Spinal cord (tissue), 10 donors: ENCODE results near the gene PCDH9. TPM values are rescaled to one million over a fixed set of nuclear protein-coding genes. Genes with fewer than 3 reads are reported as not detected.
A peak's percentile ranks its signal among the peaks of the same experiment; 100 is the strongest.

ENCODE experiments used
- DNase-seq, 6 donors: peaks; one replicate each; pipeline versions ENCODE4 v3.0.0 to v3.0.0-alpha.2; 2013 to 2015; ENCODE audit warnings: low spot score in 6 of 6, low read depth in 4 of 6
- H3K27ac ChIP-seq: one replicate; pipeline ENCODE4 v1.5.1; 2013; ENCODE audit warnings: low read depth, low read length, control low read depth
- H3K27me3 ChIP-seq: one replicate; pipeline ENCODE4 v1.6.1; 2013; ENCODE audit warnings: low read length; ENCODE audit not compliant: control insufficient read depth, insufficient read depth
- H3K36me3 ChIP-seq: one replicate; pipeline ENCODE4 v1.6.1; 2013; ENCODE audit warnings: low read length; ENCODE audit not compliant: control insufficient read depth, insufficient read depth
- H3K4me1 ChIP-seq: one replicate; pipeline ENCODE4 v1.6.1; 2013; ENCODE audit warnings: low read length; ENCODE audit not compliant: control insufficient read depth, insufficient read depth
- H3K4me3 ChIP-seq: one replicate; pipeline ENCODE4 v1.5.1; 2013; ENCODE audit warnings: low read depth, low read length, control low read depth
- H3K9me3 ChIP-seq: one replicate; pipeline ENCODE4 v1.6.1; 2013; ENCODE audit warnings: low read length; ENCODE audit not compliant: control insufficient read depth, insufficient read depth
- WGBS: methylation state at CpG from one replicate; pipeline ENCODE4 v1.1.5; 2013; ENCODE audit warnings: missing lambda C conversion rate; ENCODE audit not compliant: insufficient coverage; 5-methylcytosine and 5-hydroxymethylcytosine counted together
- polyA plus RNA-seq, 2 donors: library from polyadenylated mRNA; unstranded; fragments of 120-200 nt; gene quantifications; one replicate each; pipeline ENCODE4 v1.2.1, GENCODE V29; 2013; ENCODE audit not compliant: insufficient read length in 2 of 2
- total RNA-seq, 2 donors: library from RNA; depleted of rRNA in 1 of 2; stranded (reverse); fragments of 120-200 nt in 1 of 2; fragments of >200 nt in 1 of 2; gene quantifications; one replicate each; pipeline versions ENCODE4 v1.2.3 to v1.2.4, GENCODE V29; 2013 to 2014
- donor health status: healthy.

PCDH9 gene
- total and polyA plus RNA-seq, 4 donors = 37.6 to 180 (median 60.7) TPM

DNA sequence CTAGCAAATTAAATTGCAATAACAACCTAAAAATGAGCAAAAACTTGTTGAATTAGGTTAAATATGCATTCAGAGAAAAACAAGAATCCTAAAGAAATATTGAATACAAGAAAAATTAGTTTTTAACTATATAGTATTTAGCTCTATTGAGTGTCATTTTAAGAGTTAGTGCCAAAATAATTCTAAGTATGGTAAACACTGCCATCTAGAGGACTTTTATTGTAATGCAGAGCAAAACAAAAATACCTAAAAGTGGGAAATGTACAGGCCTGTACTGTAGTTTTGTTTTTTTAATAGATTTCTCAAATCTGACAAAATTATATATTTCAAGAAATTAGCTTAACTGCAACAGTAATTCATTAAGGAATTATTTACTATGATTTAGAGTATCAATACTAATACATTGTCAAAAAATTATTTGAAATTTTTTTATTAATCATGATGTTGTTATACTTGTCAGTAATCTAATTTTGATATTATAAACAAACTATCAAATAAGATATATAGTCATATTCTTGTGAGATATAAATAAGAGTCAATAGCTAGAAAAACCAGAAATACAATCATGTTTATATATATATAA lies 8.2 kb upstream of the PCDH9 start:
- Histone ChIP-seq H3K9me3 (no peaks in the 10 kb centered on the region), H3K36me3 (no peaks in the 10 kb centered on the region), H3K4me1 (no peaks in the 10 kb centered on the region), H3K4me3 (no peak overlapping the region), H3K27me3 (no peaks in the 10 kb centered on the region), H3K27ac (no peak overlapping the region)
- peak in 2 of 6 donors; percentile 76 to 89 for DNase-seq

DNA sequence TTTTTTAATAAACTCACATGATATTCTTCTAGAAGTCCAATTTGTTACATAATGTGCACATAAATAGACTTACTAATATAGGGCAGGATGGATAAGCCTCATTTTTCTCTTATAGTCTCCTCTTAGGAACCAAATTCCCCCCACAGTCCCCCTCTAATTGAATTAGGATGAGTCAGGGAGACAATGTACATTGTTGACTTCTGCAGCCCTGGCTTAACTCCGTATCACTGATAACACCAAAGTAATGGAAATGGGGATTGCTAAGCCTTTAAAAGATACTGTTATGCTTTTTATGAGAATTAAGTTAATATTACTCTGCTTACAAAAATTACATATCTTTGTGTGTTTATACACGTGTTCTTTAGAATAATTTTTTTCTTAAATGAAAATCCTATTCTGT lies 5.1 kb upstream of the PCDH9 start:
- no peak for DNase-seq
- Histone ChIP-seq H3K4me3 (no peak overlapping the region), H3K27ac (no peak overlapping the region), H3K27me3 (no peaks in the 10 kb centered on the region), H3K9me3 (no peaks in the 10 kb centered on the region), H3K36me3 (no peaks in the 10 kb centered on the region), H3K4me1 (no peaks in the 10 kb centered on the region)
- no CpG with 5 or more reads among the region's 2 CpGs for WGBS

DNA sequence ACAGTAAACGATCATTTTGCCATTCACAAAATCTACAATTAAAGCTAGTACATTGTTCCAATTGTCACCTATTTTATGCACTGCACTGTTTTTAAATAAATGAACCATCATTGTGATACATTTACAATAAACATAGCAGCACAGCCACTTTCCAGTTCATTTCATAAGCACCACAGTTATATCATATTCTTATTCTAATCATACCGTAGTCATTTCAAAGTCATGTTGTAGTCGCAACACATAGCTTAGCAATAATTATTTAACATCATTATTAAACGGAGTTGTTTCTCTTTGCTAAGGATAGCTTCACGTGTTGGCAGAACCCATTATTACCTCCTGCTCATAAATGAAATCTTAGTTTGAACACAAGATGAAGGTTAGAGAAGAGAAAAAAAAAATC lies 2.2 kb upstream of the PCDH9 start:
- no peak for DNase-seq
- no peaks in the 10 kb centered on the region for H3K4me1 ChIP-seq
- no peak overlapping the region for H3K4me3 ChIP-seq
- 40% methylated on average over 1 of the region's 5 CpGs for WGBS
- peak overlapping the region; percentile 99 for H3K27ac ChIP-seq
- H3K9me3 ChIP-seq = no peaks in the 10 kb centered on the region
- no peaks in the 10 kb centered on the region for H3K27me3 ChIP-seq
- no peaks in the 10 kb centered on the region for H3K36me3 ChIP-seq

DNA sequence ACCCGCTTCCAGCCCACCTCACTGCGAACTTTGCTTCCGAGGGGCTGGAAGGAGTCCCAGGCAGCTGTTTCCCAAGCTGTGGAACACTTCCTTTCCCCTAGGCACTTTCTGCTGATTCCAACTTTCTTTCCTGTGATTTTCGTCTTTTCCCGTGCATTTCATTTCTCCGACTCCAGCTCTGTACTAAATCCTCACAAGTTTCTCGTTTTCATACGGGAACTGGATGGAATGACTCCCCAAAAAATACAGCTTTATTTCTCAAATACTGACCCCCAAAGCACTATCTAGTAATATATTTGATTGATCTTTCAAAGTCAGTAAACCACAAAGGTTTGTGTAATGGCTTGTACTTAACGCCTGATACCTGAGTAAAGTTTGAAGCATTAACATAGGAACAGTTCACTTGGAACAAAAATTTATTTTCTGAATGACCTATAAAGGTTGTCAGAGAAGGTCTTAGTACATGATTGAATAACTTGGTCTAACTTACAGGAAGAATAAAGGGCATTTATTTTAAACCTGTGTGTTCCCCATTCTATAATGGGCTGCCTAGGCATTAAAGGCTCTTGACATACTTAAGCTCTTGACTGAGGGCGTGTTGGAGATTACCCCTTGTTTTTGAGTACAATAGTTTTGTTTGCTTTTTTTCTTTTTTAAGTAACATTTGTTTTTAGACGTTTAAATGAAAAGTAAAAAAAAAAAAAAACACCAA lies 1.3 kb upstream of the PCDH9 start:
- Histone ChIP-seq H3K27ac (peak overlapping the region; percentile 99), H3K4me1 (no peaks in the 10 kb centered on the region), H3K9me3 (no peaks in the 10 kb centered on the region), H3K36me3 (no peaks in the 10 kb centered on the region), H3K4me3 (peak overlapping the region; percentile 98), H3K27me3 (no peaks in the 10 kb centered on the region)
- 0% methylated on average over 6 of the region's 11 CpGs for WGBS
- peak in 2 of 6 donors; percentile 52 for DNase-seq

DNA sequence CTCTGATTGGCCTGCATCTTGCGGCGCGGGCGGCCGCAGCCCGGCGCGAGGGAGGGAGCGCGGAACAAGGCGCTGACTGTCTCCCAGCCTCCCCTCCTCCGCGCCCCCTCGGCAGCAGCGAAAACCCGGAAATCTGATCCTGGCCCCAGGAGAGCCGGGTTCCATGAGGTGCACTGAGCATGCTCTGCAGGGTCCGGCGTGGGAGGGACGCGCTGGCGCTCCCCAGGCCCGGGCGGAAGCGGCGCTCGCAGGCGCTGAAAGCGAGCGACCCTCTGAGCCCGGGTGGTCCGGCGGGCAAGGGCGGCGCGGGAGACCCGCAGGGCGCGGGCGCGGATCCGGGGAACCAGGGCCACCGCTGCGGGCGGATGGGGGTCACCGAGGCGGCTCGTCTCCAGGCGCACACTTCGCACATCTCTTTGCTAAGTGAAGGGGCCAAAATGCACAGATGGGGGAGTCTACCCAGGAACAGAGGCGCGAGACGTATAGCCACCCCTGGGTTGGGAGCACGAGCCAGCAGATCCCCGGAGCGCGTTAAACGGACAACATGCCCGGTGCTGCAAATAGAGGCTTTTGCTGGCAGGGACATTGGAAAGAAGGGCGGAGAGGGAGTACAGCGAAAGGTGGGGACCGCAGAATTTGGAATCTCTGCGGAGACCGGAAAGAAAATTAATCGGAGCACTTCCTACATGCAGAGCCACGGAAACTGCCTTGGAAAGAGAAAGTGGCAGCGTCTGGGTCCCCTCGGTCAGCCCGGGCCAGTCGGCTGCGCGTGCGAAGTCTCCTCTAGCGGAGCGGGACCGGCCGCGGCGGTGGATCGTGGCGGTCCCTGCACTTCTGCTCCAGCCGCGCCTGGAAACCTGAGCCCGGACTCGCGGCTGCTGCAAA lies 510 bp upstream of the PCDH9 start:
- peak; percentile 93 to 99 (median 98) for DNase-seq
- no peaks in the 10 kb centered on the region for H3K27me3 ChIP-seq
- under 1% methylated on average over 86 of the region's 86 CpGs for WGBS
- H3K9me3 ChIP-seq = no peaks in the 10 kb centered on the region
- peak overlapping the region; percentile 99 for H3K27ac ChIP-seq
- no peaks in the 10 kb centered on the region for H3K36me3 ChIP-seq
- peaks cover 2% of the 10 kb centered on the region for H3K4me1 ChIP-seq
- peak overlapping the region; percentile 98 for H3K4me3 ChIP-seq

DNA sequence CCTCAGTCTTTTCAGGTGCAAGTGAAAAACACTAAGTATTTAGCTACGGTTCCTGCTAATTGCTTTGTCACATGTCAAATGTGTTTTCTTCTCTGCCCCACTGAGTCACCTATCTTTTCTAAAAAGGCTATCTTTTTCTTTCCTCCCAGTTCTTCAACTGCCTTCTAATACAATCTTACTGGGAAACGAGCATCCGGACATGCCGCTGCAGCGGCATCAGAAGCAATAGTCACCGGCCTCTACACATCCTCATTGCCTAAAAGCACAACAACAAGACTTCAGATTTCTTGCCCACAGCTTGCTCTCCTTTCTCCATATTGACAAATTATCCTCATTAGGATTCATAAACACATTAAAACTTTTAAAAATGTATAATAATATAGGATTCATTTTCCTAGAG lies 1.2 kb downstream of the PCDH9 start:
- peak in 2 of 6 donors; percentile 55 to 81 for DNase-seq
- Histone ChIP-seq H3K4me3 (peak overlapping the region; percentile 98), H3K27ac (peak overlapping the region; percentile 90), H3K4me1 (peaks cover 5% of the 10 kb centered on the region), H3K27me3 (no peaks in the 10 kb centered on the region), H3K36me3 (no peaks in the 10 kb centered on the region), H3K9me3 (no peaks in the 10 kb centered on the region)
- 0% methylated on average over 6 of the region's 6 CpGs for WGBS

DNA sequence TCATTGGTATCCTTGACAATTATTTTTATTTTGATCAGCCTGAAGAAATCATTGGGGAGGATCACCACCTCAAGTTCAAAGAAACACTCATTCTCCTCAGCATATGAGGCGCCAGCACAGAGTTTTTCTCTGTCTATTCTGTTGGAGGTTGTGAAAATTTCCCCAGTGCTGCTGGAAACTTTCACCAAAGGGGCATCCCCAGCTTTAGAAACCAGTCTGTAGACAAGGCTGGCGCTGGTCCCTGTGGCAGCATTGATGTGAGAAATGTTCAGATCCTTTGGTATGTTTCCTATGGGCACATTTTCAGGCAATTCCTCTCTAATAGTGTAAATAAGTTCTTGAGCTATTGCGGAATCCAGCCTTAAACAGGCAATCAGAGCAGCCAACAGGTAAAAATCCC lies 2.1 kb downstream of the PCDH9 start:
- H3K27ac ChIP-seq = peak overlapping the region; percentile 8
- peaks cover 5% of the 10 kb centered on the region for H3K4me1 ChIP-seq
- H3K27me3 ChIP-seq = no peaks in the 10 kb centered on the region
- WGBS = 20% methylated on average over 1 of the region's 3 CpGs
- H3K36me3 ChIP-seq = no peaks in the 10 kb centered on the region
- no peaks in the 10 kb centered on the region for H3K9me3 ChIP-seq
- peak overlapping the region; percentile 98 for H3K4me3 ChIP-seq
- peak in 1 of 6 donors; percentile 59 for DNase-seq

DNA sequence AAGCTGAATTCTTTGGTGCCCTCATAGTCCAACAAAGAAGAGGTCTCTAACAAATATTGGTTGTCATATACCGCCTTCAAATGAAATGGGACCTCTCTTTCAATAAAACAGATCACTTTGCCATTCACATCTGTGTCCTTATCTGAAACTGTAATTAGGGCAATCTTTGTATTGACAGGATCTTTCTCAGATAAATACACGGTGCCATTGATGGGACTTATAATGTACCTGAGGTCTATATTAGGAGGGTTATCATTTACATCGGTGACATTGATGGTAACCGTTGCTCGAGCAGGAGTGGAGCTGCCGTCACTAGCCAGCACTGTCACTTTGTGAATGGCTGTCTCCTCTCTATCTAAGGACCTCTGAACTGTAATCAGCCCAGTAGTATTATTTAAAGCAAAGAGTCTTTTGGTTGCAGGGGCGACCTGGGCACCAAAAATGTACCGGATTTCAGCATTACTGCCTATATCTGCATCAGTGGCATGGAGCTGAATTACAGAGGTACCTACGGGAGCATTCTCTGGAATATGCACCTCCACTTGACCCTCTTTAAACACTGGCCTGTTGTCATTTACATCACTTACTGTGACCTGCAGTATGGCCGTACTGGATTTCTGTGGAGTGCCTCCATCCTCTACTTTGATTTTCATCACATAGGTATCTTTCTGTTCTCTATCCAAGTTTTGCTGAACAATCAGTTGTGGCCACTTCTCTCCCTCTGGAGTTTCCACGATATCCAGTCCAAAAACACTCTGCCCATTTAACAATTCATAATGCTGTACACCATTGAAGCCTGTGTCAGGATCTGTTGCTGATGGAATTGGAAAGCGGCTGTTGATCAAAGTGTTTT lies 2.8 kb downstream of the PCDH9 start:
- Histone ChIP-seq H3K36me3 (no peaks in the 10 kb centered on the region), H3K27ac (peak overlapping the region; percentile 8), H3K4me1 (peaks cover 5% of the 10 kb centered on the region), H3K27me3 (no peaks in the 10 kb centered on the region), H3K9me3 (no peaks in the 10 kb centered on the region), H3K4me3 (peak overlapping the region; percentile 98)
- peak in 1 of 6 donors; percentile 39 for DNase-seq
- WGBS = 45% methylated on average over 5 of the region's 12 CpGs

DNA sequence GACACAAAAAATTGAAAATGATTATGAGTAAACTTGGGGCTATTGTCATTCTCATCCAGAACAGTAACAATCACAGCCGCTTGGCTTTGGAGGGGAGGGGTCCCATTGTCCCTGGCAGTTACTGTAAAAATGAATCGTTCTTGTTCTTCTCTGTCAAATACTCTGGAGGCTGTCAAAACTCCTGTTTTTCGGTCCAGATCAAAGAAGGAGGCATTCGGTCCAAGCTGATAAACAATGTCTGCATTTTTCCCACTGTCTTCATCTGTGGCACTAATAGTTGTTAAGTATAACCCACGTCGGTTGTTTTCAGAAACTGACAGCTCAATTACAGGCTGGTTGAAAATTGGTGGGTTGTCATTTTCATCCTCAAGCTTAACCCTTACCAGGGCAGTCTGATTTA lies 3.4 kb downstream of the PCDH9 start:
- 42% methylated on average over 3 of the region's 6 CpGs for WGBS
- Histone ChIP-seq H3K36me3 (no peaks in the 10 kb centered on the region), H3K4me3 (peak overlapping the region; percentile 98), H3K9me3 (no peaks in the 10 kb centered on the region), H3K4me1 (peaks cover 5% of the 10 kb centered on the region), H3K27ac (no peak overlapping the region), H3K27me3 (no peaks in the 10 kb centered on the region)
- DNase-seq = no peak
